GM12873 (cell line): Measurements from ENCODE around the gene RANBP17.

Experiments used
- CTCF ChIP-seq: IDR thresholded peaks from 2 replicates; pipeline ENCODE4 v1.5.1; 2012; ENCODE audit warnings: low read depth, mild to moderate bottlenecking, moderate library complexity, low read length, control low read depth; ENCODE audit not compliant: insufficient read depth; ENCODE audit errors: missing control alignments

Gene RANBP17

DNA sequence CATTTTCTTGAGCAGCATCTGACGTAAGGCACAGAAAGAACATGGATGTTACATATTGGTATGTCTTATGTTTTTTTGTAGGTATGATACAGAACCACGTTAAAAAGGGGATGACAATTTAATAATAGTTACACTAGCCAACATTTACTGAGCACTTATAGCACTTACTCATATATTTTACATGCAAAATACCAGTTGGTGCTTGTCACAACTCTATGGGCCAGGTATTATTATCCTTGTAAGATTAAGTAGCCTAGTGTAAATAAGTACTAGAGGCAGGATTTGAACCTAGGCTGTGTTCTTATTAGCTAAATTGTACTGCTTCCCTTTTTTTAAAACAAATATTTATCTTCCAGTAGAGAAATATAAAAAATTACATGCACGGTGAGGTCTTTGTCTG lies 83.5 kb downstream of the RANBP17 start:
- TF ChIP-seq CTCF: no peak

DNA sequence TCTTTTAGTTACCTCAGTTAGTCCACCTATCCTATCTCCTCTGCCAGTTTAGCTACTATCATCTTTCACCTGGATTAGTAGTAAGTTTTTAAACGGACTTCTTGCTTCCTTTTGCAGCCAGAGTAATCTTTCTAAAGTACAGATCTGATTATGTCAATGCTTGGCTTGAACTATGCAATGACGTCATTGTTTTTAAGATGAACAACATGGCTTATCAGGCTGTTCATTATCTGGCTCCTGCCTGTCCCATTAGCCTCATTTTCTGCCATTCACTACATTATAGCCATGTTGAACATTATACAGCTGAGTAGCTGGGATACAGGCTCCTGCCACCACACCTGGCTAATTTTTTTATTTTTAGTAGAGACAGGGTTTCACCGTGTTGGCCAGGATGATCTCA lies 98.7 kb downstream of the RANBP17 start:
- no peak for TF ChIP-seq CTCF

GRCh38 chr5:170963521-170963920 lies 101.7 kb downstream of the RANBP17 start:
- TF ChIP-seq CTCF: no peak

DNA sequence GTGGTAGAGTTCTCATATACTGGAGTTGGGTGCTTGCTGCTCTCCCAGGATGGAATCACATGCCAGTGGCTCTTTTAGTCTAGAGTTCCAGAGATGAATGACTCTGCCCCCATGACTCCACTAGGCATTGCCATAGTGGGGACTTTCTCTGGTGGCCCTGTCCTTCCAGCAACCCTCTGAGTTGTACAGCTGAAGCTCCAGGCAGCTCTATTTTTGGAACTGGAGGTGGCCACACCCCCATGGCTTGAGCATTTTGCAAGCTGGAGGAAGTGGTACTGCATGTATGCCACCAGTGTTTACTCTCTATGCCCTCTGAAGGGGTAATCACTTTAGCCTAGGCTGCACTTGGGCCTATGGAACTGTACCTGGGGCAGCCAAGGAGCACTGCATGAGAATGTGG lies 112.6 kb downstream of the RANBP17 start:
- TF ChIP-seq CTCF: no peak

DNA sequence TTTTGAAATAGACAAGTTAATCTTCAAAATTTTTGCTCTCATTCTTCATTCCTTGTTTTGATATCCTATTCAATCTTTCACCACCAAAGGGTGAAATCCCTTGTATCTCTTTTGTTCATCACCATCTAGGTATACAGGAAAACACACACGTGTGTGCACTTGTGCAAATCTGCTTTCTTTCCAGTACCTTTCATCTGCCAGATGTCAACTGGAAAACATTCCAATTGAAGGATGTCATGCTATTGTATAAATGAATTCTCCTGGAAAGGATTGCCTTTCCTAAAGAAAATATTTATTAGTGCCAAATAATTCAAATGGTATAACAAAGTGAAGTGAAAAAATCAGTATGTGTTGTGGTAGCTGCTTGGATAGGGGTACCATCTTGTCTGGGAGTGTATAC lies 123.7 kb downstream of the RANBP17 start:
- no peak for TF ChIP-seq CTCF

DNA sequence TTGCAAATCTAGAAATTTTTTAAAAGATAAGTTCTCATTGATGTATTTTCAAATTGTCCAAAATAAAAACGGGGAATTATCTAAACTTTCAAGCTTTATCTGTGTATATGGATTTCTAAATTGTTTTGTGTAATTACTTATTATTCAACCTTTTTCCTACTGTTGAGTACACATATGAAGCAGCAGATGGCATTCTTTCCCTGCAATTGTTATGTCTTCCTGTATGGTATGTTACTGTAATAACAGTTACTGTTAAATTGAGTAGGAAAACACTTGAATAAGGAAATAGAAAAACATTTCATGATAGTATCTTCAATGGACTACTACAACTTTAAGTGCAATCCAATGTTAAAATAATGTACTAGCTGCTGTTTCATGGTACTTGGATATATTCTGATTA lies 124.8 kb downstream of the RANBP17 start:
- TF ChIP-seq CTCF: no peak

- TF ChIP-seq CTCF: no peak
Measured at GRCh38 chr5:170993476-170993875, 131.7 kb downstream of the RANBP17 start.

DNA sequence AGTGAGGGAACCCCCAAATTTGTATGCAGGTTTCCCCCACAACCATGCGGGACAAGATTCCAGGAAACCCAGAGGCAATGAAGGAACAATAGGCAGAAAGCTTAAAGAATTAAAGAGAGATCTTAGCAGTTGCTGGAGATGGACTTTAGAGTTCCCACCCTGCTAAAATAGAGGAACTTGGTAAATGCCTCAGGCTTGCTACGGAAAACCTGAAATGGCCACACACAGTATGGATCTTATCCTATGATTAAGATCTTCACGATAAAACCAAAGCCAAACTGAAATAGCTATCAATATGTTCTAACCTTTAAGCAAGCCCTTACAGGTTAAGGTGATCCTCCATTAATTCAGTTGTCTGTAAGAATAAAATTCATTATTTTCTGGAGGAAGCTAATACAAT lies 148.3 kb downstream of the RANBP17 start:
- no peak for TF ChIP-seq CTCF
